GM18907 (cell line): ENCODE results near the gene DUT.

Experiments used
- ATAC-seq: cut with Tn5 transposase; IDR thresholded peaks from one replicate; pipeline ENCODE4 v1.9.1; 2021; ENCODE audit warnings: mild to moderate bottlenecking, moderate library complexity; ENCODE audit not compliant: unreplicated experiment

DUT gene

DNA sequence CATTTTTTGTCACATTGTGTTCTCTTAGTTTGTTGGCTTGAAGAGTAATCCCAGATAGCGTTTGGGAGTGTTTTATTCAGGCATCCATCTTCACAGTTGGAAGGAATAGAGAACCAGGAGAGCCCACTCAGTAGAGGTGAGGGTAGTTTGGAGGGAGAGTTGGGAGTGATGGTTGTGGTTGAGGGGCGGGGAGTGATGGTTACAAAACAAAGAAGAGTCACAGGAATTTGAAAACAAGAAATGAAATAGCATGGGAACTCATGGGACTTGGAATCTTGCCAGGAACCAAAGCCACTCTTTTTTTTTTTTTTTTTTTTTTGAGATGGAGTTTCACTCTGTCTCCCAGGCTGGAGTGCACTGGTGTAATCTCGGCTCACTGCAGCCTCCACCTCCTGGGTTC is 36.3 kb downstream of the DUT start:
- ATAC-seq: no peak

GRCh38 chr15:48370460-48370859 is 39.2 kb downstream of the DUT start:
- ATAC-seq: no peak

DNA sequence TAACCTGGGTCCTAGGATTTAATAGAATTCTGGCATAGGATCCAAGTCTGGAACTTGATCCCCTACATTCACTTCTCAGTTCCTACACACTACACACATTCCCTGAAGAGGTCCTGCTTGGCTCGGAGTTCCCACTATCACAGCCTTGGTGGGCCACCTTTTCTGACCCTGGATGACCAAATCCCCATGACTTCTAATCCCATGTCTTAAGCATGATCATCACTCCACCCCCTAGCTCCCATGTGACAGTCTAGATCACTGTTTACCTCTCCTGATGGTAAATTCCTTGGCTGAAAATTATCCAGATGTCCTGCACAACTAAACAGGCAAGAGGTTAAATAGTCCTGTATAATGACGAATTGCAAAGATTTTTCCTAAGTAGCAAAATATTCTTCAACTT is 40.3 kb downstream of the DUT start:
- no peak for ATAC-seq

DNA sequence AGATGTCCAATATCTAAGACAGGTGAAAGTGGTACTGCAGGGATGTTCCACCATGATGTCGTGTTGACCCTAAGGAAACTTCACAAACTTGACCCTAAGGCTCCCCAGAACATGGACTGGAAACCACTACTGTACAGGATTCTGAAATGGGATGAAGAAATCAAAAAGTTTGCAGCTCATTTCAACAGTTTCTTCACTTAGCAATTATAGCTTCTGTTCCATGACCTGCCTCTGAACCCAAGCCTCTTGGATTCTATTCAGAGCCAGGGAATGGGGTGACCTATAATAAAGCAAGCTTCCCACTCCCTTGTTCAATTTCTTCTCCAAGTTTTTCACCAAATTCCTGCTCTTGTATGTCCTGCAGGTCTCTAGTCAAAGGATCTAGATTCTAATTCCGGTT is 40.7 kb downstream of the DUT start:
- no peak for ATAC-seq

GRCh38 chr15:48373821-48374451 is 42.7 kb downstream of the DUT start:
- no peak for ATAC-seq

DNA sequence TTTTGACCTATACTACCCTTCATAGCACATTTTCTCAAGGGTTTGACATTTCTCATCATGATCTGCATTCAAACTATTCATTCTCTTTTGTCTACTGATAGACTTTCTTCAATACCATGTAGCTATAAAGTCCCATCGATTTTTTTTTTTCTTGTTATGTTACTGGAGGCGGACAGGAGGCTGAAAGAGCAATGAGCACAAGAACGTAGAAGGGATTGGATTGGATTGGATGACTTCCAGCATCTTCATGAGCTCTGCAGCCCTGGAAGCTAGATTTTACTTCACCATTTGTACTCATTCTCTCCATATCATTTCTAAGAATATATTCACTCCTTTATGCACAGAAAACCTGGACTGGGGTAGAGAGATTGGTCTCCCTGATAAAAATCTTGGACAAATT is 43.2 kb downstream of the DUT start:
- ATAC-seq: no peak

- no peak for ATAC-seq
Measured at GRCh38 chr15:48375767-48376166, 44.5 kb downstream of the DUT start.

- ATAC-seq: no peak
Measured at GRCh38 chr15:48380198-48380597, 49.0 kb downstream of the DUT start.

GRCh38 chr15:48381861-48382260 is 50.6 kb downstream of the DUT start:
- no peak for ATAC-seq

GRCh38 chr15:48383031-48383430 is 51.8 kb downstream of the DUT start:
- no peak for ATAC-seq

GRCh38 chr15:48384616-48385015 is 53.4 kb downstream of the DUT start:
- ATAC-seq: no peak

- no peak for ATAC-seq
Measured at GRCh38 chr15:48385031-48385830, 54.0 kb downstream of the DUT start.

- ATAC-seq: no peak
Measured at GRCh38 chr15:48388016-48388851, 57.0 kb downstream of the DUT start.

- ATAC-seq: no peak
Measured at GRCh38 chr15:48388910-48389309, 57.7 kb downstream of the DUT start.

GRCh38 chr15:48389691-48390143 is 58.5 kb downstream of the DUT start:
- no peak for ATAC-seq

- ATAC-seq: no peak
Measured at GRCh38 chr15:48391950-48392349, 60.7 kb downstream of the DUT start.

- no peak for ATAC-seq
Measured at GRCh38 chr15:48392356-48392755, 61.1 kb downstream of the DUT start.
